ENCODE data around the gene CNGB1. TPM values are rescaled to one million over a fixed set of nuclear protein-coding genes. Genes with fewer than 3 reads are reported as not detected.

The CNGB1 gene
- total RNA-seq, 3 donors from 2014 or later, result 0.14 to 2.0 (median 0.55) TPM

DNA sequence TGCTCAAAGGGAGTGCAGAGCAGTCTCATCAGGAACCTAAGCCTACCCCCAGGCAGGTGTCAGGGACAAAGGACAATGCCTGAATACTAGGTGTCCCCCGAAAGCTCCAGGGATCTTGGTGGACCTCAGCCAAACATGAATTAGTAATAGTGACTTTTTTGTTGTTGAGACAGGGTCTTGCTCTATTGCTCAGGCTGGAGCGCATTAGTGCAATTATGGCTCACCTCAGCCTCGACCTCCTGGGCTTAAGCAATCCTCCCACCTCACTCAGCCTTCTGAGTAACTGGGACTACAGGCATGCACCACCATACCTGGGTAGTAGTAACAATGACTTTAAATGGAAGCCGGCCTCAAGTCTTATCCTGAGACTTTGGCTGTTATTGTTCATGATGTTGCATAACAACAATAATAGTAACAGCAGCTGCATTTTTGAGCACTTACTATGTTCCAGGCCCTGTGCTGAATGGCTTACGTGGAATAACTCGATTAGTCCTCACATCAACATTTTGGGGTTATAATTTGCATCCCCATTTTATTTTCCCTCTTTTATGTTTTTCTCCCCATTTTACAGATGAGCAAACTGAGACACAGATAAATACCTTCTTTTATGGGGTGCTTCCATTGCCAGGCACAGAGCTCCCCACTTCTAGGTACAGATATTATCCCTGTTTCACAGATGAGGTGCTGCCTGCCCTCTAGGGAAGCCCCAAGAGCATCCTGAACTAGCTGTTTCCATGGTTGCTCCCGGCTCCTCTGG is 19.5 kb downstream of the CNGB1 start:
- H3K4me3 ChIP-seq, result no peak overlapping the region
- TF ChIP-seq, protein P1, sequence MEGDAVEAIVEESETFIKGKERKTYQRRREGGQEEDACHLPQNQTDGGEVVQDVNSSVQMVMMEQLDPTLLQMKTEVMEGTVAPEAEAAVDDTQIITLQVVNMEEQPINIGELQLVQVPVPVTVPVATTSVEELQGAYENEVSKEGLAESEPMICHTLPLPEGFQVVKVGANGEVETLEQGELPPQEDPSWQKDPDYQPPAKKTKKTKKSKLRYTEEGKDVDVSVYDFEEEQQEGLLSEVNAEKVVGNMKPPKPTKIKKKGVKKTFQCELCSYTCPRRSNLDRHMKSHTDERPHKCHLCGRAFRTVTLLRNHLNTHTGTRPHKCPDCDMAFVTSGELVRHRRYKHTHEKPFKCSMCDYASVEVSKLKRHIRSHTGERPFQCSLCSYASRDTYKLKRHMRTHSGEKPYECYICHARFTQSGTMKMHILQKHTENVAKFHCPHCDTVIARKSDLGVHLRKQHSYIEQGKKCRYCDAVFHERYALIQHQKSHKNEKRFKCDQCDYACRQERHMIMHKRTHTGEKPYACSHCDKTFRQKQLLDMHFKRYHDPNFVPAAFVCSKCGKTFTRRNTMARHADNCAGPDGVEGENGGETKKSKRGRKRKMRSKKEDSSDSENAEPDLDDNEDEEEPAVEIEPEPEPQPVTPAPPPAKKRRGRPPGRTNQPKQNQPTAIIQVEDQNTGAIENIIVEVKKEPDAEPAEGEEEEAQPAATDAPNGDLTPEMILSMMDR (IDR thresholded peaks at IDR 0.05), result no peak
- intact Hi-C loops (cut with DNase I, micrococcal nuclease), result no loop called here
- no peaks in the 10 kb centered on the region for H3K4me1 ChIP-seq (ENCODE audit: low read depth)
- no peak for DNase-seq
- no peak for ATAC-seq
- no peaks in the 10 kb centered on the region for H3K9me3 ChIP-seq
- no peaks in the 10 kb centered on the region for H3K36me3 ChIP-seq (ENCODE audit: low read depth)

- intact Hi-C loops (cut with DNase I, micrococcal nuclease), result no loop called here
- H3K9me3 ChIP-seq, result no peaks in the 10 kb centered on the region
- no peaks in the 10 kb centered on the region for H3K4me1 ChIP-seq (ENCODE audit: low read depth)
- TF ChIP-seq, protein P1 (IDR thresholded peaks at IDR 0.05), result no peak
- no peak for DNase-seq
- H3K4me3 ChIP-seq, result no peak overlapping the region
- H3K36me3 ChIP-seq (ENCODE audit: low read depth), result no peaks in the 10 kb centered on the region
- no peak for ATAC-seq
Observed at GRCh38 chr16:57950382-57950781, 20.5 kb downstream of the CNGB1 start.

- intact Hi-C loops (cut with DNase I, micrococcal nuclease), result no loop called here
- ATAC-seq (no peak), DNase-seq (no peak)
- Histone ChIP-seq H3K4me3 (no peak overlapping the region), H3K36me3 (ENCODE audit: low read depth) (no peaks in the 10 kb centered on the region), H3K9me3 (no peaks in the 10 kb centered on the region), H3K4me1 (ENCODE audit: low read depth) (no peaks in the 10 kb centered on the region)
- TF ChIP-seq, protein P1 (IDR thresholded peaks at IDR 0.05), result no peak
Observed at GRCh38 chr16:57949595-57950238, 21.2 kb downstream of the CNGB1 start.

DNA sequence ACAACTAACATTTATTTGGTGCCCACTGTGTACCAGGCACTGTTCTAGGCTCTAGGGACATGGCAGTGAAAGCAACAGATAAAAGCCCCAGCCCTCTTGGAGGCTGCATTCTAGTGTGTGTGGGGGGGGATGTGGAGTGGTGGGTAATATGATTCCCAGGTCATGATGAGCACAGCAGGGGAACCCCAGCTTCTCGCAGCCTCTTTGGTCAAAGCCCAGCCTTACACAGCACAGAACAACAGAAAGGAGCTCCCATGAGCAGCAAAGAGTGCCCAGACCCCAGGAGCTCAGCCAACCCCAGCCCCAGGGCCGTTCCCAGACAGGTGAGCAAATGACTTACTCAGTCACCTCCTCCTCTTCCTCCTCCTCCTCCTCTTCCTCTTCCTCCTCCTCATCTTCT is 21.9 kb downstream of the CNGB1 start:
- DNase-seq (no peak), ATAC-seq (no peak)
- Histone ChIP-seq H3K36me3 (ENCODE audit: low read depth) (no peaks in the 10 kb centered on the region), H3K4me1 (ENCODE audit: low read depth) (no peaks in the 10 kb centered on the region), H3K4me3 (no peak overlapping the region), H3K9me3 (no peaks in the 10 kb centered on the region)
- intact Hi-C loops (cut with DNase I, micrococcal nuclease), result no loop called here
- TF ChIP-seq, protein P1 (IDR thresholded peaks at IDR 0.05), result no peak

GRCh38 chr16:57948027-57948426 is 22.9 kb downstream of the CNGB1 start:
- DNase-seq (no peak), ATAC-seq (no peak)
- Histone ChIP-seq H3K9me3 (no peaks in the 10 kb centered on the region), H3K4me1 (ENCODE audit: low read depth) (no peaks in the 10 kb centered on the region), H3K36me3 (ENCODE audit: low read depth) (no peaks in the 10 kb centered on the region), H3K4me3 (no peak overlapping the region)
- TF ChIP-seq, protein P1 (IDR thresholded peaks at IDR 0.05), result no peak
- intact Hi-C loops (cut with DNase I, micrococcal nuclease), result no loop called here

Measured in mucosa of descending colon (tissue), 3 donors.